HG03354 (cell line): Measurements from ENCODE around the gene OR4C15.

Experiments used
- ATAC-seq: cut with Tn5 transposase; IDR thresholded peaks from one replicate; pipeline ENCODE4 v1.9.1; 2021; ENCODE audit warnings: mild to moderate bottlenecking; ENCODE audit not compliant: unreplicated experiment, poor library complexity, severe bottlenecking

Gene OR4C15

GRCh38 chr11:55554169-55554568, at the start of gene OR4C15:
Gene OR4C15, plus strand, starts transcription at chr11:55554469. Its CDS starts 0 bp downstream, at chr11:55554469.
- ATAC-seq: no peak

GRCh38 chr11:55571828-55572227, 17.6 kb downstream of the OR4C15 start, which contains the start of gene OR4C16:
Gene OR4C16, plus strand, starts transcription at chr11:55572128. Its CDS starts 0 bp downstream, at chr11:55572128.
- no peak for ATAC-seq

GRCh38 chr11:55572548-55572947, 18.3 kb downstream of the OR4C15 start:
- no peak for ATAC-seq
